Panc1 (cell line): ENCODE data around the gene AEN. TPM values are rescaled to one million over a fixed set of nuclear protein-coding genes. Genes with fewer than 3 reads are reported as not detected.

Source experiments
- ATAC-seq: fragments of 200-7000 bp; cut with Tn5 transposase; 2 replicates; pipeline ENCODE4 v1.9.1; 2020; ENCODE audit warnings: mild to moderate bottlenecking, moderate library complexity
- BruUV-seq: library from RNA; stranded (reverse); fragments of 400-500 nt; replicated peaks from 2 replicates; lab custom pipeline; 2021; lab: Mats Ljungman, UMichigan
- CTCF ChIA-PET: fragments of 300-600 bp; sonication (Branson Sonifier 250); formaldehyde crosslinking; loops from one replicate; lab custom pipeline; 2022; ENCODE audit warnings: antibody characterized with exemption; lab: Charles Lee
- POLR2A ChIA-PET: fragments of 300-600 bp; sonication (Branson Sonifier 250); formaldehyde crosslinking; loops from one replicate; lab custom pipeline; 2022; ENCODE audit warnings: antibody characterized with exemption; lab: Charles Lee
- DNase-seq: peaks from one replicate; pipeline ENCODE4 v3.0.0-alpha.2; 2010; ENCODE audit warnings: low read depth, low spot score
- H3K27ac ChIP-seq: 2 replicates; pipeline ENCODE4 v1.5.1; 2011; ENCODE audit warnings: mild to moderate bottlenecking, low read length, inconsistent platforms
- H3K27me3 ChIP-seq: fragments of 200-500 bp; sonication (Bioruptor generic); 2 replicates; pipeline ENCODE4 v1.6.0; 2014; ENCODE audit warnings: low read length, inconsistent platforms; ENCODE audit not compliant: control insufficient read depth, insufficient read depth
- H3K36me3 ChIP-seq: fragments of 200-500 bp; sonication (Bioruptor generic); 2 replicates; pipeline ENCODE4 v1.5.1; 2014; ENCODE audit warnings: inconsistent platforms, mild to moderate bottlenecking, low read length, moderate library complexity; ENCODE audit not compliant: control insufficient read depth, insufficient read depth
- H3K4me1 ChIP-seq: 2 replicates; pipeline ENCODE4 v1.5.1; 2011; ENCODE audit warnings: inconsistent platforms, mild to moderate bottlenecking, low read length, moderate library complexity; ENCODE audit not compliant: control insufficient read depth, insufficient read depth
- H3K4me3 ChIP-seq, 2 experiments: 2 replicates each; pipeline ENCODE4 v1.5.1; 2011 to 2012; ENCODE audit warnings: low read depth in 2 of 2, low read length in 2 of 2, mild to moderate bottlenecking in 2 of 2, inconsistent platforms in 1 of 2, moderate library complexity in 1 of 2
- H3K9me3 ChIP-seq: fragments of 200-500 bp; sonication (Bioruptor generic); 2 replicates; pipeline ENCODE4 v1.5.1; 2014; ENCODE audit warnings: low read depth, mild to moderate bottlenecking, inconsistent platforms, low read length, moderate library complexity; ENCODE audit not compliant: control insufficient read depth, insufficient read depth
- POLR2AphosphoS5 ChIP-seq: IDR thresholded peaks from 2 replicates; pipeline ENCODE4 v1.6.1; 2012; ENCODE audit warnings: mild to moderate bottlenecking, low read depth, low read length, moderate library complexity
- SIN3A ChIP-seq: IDR thresholded peaks from 2 replicates; pipeline ENCODE4 v1.6.1; 2012; ENCODE audit warnings: low read depth, mild to moderate bottlenecking, low read length, moderate library complexity, borderline replicate concordance; ENCODE audit not compliant: insufficient read depth
- TCF7L2 ChIP-seq: IDR thresholded peaks from 2 replicates; pipeline ENCODE4 v1.6.1; 2011; ENCODE audit warnings: mild to moderate bottlenecking, low read depth, low read length, inconsistent platforms
- in situ Hi-C: cut with HindIII; loops from 2 replicates; pipeline ENCODE4 v1.10.0; 2016; ENCODE audit warnings: low sequenced_read_pairs, low pct_unique_long_range_greater_than_20kb
- intact Hi-C: fragments of 100-400 bp; cut with micrococcal nuclease; formaldehyde crosslinking; loops from one replicate; pipeline ENCODE4 v1.10.0; 2022; ENCODE audit not compliant: unreplicated experiment
- total RNA-seq: library from RNA; stranded (reverse); gene quantifications from one replicate; pipeline ENCODE4 v1.2.1, GENCODE V29; 2021; ENCODE audit not compliant: unreplicated experiment
- TF ChIP-seq, protein P1 (sequence below): fragments of 450-650 bp; IDR thresholded peaks from 2 replicates; pipeline ENCODE4 v1.5.1; 2017; ENCODE audit warnings: mild to moderate bottlenecking
- TF ChIP-seq, protein P2 (sequence below), 2 experiments: IDR thresholded peaks; 2 replicates each; pipeline ENCODE4 v1.6.1; 2011 to 2012; ENCODE audit warnings: low read depth in 2 of 2, control low read depth in 1 of 2, low read length in 1 of 2, mild to moderate bottlenecking in 1 of 2, moderate library complexity in 1 of 2; ENCODE audit not compliant: insufficient read depth in 1 of 2

Gene AEN
- total RNA-seq, 1 experiment from 2014 or later = 38.7 TPM

DNA sequence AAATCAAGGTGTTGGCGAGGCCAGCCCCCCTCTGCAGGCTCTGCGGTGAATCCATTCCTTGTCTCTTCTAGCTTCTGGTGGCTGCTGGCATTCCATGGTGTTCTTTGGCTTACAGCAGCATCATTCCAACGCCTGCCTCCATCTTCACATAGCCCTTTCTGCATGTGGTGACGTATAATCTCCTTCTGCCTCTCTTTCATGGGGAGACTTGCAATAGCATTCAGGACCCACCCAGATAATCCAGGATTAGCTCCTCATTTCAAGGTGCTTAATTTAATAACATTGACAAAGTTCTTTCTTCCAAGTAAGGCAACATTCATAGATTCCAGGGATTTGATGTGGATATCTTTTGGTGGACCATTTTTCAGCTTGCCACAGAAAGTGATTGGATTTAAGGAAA is 53.5 kb downstream of the AEN start:
- ATAC-seq (no peak), DNase-seq (no peak)
- H3K4me1 ChIP-seq = no peaks in the 10 kb centered on the region
- peaks cover 8% of the 10 kb centered on the region; the same call in 1 of the 2 replicates for H3K27me3 ChIP-seq
- H3K4me3 ChIP-seq = no peak overlapping the region
- H3K27ac ChIP-seq = no peak overlapping the region
- no peaks in the 10 kb centered on the region for H3K36me3 ChIP-seq
- intact Hi-C loops = no loop called here
- TF ChIP-seq POLR2AphosphoS5 (no peak), SIN3A (no peak), TCF7L2 (no peak)
- TF ChIP-seq, protein P1, sequence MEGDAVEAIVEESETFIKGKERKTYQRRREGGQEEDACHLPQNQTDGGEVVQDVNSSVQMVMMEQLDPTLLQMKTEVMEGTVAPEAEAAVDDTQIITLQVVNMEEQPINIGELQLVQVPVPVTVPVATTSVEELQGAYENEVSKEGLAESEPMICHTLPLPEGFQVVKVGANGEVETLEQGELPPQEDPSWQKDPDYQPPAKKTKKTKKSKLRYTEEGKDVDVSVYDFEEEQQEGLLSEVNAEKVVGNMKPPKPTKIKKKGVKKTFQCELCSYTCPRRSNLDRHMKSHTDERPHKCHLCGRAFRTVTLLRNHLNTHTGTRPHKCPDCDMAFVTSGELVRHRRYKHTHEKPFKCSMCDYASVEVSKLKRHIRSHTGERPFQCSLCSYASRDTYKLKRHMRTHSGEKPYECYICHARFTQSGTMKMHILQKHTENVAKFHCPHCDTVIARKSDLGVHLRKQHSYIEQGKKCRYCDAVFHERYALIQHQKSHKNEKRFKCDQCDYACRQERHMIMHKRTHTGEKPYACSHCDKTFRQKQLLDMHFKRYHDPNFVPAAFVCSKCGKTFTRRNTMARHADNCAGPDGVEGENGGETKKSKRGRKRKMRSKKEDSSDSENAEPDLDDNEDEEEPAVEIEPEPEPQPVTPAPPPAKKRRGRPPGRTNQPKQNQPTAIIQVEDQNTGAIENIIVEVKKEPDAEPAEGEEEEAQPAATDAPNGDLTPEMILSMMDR = no peak
- TF ChIP-seq, protein P2, sequence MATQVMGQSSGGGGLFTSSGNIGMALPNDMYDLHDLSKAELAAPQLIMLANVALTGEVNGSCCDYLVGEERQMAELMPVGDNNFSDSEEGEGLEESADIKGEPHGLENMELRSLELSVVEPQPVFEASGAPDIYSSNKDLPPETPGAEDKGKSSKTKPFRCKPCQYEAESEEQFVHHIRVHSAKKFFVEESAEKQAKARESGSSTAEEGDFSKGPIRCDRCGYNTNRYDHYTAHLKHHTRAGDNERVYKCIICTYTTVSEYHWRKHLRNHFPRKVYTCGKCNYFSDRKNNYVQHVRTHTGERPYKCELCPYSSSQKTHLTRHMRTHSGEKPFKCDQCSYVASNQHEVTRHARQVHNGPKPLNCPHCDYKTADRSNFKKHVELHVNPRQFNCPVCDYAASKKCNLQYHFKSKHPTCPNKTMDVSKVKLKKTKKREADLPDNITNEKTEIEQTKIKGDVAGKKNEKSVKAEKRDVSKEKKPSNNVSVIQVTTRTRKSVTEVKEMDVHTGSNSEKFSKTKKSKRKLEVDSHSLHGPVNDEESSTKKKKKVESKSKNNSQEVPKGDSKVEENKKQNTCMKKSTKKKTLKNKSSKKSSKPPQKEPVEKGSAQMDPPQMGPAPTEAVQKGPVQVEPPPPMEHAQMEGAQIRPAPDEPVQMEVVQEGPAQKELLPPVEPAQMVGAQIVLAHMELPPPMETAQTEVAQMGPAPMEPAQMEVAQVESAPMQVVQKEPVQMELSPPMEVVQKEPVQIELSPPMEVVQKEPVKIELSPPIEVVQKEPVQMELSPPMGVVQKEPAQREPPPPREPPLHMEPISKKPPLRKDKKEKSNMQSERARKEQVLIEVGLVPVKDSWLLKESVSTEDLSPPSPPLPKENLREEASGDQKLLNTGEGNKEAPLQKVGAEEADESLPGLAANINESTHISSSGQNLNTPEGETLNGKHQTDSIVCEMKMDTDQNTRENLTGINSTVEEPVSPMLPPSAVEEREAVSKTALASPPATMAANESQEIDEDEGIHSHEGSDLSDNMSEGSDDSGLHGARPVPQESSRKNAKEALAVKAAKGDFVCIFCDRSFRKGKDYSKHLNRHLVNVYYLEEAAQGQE (IDR thresholded peaks at IDR 0.05; ENCODE audit: insufficient read depth in 1 of 2, low read depth in 2 of 2, low read length in 1 of 2) = no peak
- ChIA-PET CTCF (no interaction called here), POLR2A (no interaction called here)
- BruUV-seq = no TSS peak
- in situ Hi-C loops = no loop called here
- H3K9me3 ChIP-seq = no peaks in the 10 kb centered on the region

DNA sequence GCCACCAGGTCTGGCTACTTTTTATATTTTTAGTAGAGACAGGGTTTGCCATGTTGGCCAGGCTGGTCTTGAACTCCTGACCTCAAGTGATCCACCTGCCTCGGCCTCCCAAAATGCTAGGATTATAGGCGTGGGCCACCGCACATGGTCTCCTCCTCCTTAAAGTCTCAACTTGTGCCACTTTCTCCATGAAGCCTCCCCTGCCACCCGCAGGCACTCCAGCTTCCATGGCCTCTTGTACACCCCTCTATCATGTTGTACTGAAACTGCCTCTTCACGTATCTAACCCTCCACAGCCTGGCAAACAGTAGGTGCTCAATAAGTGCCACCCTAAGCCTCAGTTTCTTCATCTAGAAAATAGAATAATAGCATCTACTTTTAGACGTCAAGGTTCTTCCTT is 57.6 kb downstream of the AEN start:
- intact Hi-C loops (no loop called here), in situ Hi-C loops (no loop called here)
- Histone ChIP-seq H3K27ac (no peak overlapping the region), H3K4me3 (no peak overlapping the region), H3K36me3 (no peaks in the 10 kb centered on the region), H3K9me3 (no peaks in the 10 kb centered on the region), H3K4me1 (no peaks in the 10 kb centered on the region), H3K27me3 (peaks cover 3% of the 10 kb centered on the region; the same call in 1 of the 2 replicates)
- DNase-seq = no peak
- BruUV-seq = no TSS peak
- no peak for TF ChIP-seq POLR2AphosphoS5
- TF ChIP-seq, protein P1 = no peak
- TF ChIP-seq TCF7L2 = no peak
- TF ChIP-seq SIN3A = no peak
- TF ChIP-seq, protein P2 (IDR thresholded peaks at IDR 0.05; ENCODE audit: insufficient read depth in 1 of 2, low read depth in 2 of 2, low read length in 1 of 2) = no peak
- ChIA-PET CTCF (no interaction called here), POLR2A (interaction anchor here (0.6 kb wide), 1 partner anchor 13 kb away, joined by 5 read pairs; no protein-coding TSS in a partner anchor)
- no peak for ATAC-seq
